Ammon's horn (tissue), 1 donor: ENCODE measurements around the gene ANXA5.

Experiments
- DNase-seq: peaks from one replicate; pipeline ENCODE4 v3.0.0-alpha.2; 2016; ENCODE audit warnings: low spot score

The ANXA5 gene

DNA sequence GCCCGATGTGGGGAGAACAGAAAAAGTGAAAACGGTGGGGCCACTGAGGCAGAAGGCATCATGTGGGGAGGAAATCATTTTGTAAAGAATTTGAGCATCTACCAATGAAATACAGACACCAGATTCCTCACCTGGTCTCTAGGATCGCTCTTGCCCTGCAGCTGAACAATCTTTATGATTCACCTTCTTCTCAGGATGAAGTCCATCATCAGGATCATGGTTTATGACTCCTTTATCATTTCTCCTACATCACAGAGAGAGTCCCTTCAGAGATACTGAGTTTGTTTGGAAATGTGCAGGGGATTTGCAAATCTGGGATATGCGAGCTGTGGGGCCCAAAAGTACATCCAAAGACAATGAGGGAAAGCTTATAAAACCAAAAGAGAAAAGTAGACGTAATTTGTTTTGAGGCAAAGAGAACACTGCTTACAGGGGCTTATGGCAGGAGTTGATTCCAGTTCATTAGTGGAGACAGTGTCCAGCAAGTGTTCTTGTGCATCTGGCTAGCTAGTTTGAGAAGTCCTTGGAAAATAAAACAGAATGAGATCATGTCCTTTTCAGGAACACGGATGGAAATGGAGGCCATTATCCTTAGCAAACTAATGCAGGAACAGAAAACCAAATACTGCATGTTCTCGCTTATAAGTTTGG is 15.3 kb upstream of the ANXA5 start:
- no peak for DNase-seq

DNA sequence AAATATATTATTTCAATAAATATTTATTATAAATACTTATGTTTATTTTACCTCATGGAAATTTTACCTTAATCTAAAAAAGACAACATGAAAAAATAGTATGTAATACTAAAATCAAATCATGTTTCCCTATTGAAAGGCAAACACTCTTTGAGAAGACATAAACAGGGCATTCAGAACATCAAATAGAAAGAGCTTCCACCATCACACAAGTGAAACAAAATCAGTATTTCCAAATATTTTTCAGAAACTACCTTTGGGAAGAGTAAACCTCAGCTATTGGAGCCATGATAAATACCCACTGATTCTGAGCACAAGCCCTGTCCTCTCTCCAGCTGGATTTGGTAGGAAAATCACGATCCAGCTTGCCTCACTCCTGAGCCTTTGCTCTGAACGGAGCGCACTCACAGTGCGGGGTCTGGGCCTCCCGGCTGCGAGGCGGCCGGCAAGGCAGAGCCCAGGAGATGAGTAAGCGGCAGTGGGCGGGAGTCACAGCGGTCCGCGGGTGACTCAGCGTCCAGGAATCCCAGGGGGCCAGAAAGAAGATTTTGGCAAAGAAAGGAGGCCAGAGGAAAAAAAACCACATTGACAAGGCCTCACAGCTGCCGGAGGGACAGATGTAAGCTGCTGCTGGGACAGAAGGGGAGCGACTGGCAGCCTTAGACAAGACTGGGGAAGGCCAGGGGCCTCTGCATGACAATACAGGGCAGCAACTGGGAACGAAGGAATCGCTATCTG is 14.7 kb upstream of the ANXA5 start:
- DNase-seq, result peak; percentile 70

DNA sequence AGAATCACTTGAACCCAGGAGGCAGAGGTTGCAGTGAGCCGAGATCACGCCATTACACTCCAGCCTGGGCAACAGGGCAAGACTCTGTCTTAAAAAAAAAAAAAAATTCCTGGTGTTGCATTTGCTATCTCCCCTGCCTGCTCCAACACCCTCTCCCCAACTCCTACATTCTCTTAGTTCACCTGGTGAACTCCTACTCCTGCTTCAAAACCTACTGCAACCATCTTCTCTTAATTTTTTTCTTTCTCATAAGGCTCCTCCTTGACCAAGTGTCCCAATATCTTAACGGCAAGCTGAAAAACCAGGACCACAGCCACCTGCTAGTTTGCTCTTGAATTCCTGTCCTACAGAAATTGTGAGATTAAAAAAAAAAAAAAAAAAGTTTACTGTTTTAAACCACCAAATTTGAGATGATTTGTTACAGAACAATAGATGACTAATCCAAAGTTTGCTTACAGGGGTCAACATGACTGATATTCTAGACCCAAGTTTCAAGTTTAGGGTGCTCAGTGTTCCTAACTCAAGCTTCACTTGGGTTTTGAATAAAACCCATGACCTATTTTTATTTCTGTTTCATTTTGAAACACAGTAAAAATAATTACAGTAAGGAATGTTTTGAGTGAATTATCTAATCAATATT is 13.1 kb upstream of the ANXA5 start:
- DNase-seq, result no peak

DNA sequence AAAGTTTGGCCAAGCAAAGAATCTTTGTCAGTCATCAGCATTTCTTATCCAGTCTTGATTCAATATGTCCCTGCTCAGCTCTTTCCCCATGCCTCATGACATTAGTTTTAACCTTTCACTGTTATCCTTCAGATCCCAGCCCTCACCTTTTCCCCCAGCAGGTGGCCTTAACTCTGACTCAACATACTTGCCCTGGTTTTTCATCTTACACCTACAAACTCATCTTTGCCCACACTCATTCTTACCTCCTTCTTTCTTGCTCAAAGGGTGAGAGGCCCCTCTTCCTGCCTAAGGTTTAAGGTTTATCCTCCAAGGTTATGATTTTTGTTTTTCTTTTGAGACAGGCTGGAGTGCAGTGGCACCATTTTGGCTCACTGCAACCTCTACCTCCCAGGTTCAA is 10.6 kb upstream of the ANXA5 start:
- no peak for DNase-seq

DNA sequence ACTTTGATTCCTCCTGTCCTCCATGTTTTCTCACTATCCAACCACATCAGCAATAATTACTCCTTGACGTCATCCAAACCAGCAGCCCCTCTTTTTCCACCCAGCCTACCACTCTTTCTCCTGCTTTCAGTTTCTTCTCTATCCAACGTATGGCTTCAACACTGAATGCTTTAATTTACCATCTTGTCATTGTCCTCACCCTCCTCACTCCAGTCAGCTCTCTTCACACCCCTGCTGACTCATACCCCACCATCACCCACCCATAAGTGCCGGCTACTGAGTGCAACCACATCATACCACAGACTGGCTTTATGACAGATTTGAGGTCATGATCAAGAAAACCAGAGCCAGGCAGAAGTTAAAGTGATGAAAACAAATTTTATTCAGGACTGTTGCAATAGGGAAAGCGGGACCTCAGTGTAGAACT is 9.8 kb upstream of the ANXA5 start:
- DNase-seq, result no peak

DNA sequence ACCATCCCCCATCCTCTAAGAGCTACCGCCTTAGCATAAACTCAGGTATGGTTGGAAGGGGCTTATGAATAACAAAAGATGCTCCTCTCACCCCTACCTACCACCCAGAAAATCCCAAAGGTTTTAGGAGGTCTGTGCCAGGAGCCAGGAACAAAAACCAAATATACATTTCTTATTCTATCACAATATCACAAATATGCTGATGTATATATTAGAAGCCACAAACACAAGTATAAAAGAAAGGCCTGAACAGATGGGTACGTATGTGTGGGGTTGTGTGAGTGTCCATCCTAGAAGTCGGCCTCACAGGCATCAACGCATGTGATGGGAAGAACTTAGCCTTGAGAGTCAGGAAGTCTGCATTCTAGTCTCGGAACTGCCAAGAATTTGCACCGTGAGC is 8.7 kb upstream of the ANXA5 start:
- no peak for DNase-seq

DNA sequence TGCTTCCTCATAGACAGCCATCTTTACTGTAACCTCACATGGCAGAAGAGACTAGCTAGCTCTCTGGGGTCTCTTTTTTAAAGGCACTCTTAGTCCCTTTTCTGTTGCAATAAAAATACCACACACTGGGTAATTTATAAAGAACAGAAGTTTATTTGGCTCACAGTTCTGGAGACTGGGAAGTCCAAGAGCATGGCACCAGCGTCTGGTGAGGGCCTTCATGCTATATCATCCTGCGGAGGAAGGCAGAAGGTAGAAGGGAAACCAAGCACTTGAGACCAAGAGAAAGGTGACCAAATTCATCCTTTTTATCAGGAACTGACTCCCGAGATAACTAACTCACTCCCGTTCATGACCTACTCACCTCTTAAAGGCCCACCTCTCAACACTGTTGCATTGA is 5.4 kb upstream of the ANXA5 start:
- DNase-seq, result no peak

DNA sequence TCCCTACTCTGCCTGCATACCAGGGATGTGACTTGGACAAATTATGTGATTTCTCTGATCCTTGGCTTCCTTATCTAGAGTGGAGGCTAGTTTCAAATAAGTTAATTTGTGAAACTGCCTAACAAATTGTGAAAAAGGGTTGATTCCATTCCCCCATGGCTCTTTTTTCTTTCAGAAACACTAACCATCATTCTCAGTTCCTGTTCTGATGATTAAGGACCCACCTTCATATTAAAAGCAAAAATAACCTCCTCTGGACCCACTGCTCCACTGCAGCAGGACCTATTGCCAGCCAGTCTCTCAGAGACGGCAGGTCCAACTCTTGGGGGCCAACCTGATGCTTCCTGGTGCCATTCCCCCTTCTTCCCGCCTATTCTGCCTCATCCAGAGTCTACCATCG is 4.5 kb upstream of the ANXA5 start:
- no peak for DNase-seq

DNA sequence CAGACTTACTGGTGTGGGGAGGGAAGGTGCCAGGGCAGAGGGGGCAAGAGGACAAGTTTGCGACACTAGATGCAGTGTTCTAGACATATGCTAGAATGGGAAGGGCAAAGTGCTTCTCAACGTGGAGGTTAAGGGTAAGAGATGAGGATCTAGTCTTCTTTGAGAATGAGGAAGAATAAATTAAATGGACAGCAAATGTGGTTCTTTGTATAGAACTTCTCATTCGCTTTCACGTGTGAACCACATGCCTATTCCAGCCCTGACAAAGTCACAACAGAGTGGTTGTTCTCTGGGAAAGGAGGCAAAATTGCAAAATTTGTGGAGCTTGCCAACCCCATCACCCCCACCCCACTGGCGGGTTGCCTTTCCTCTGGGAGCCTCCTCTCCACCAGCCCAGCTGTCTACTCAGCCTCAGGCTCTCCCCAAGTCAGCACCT is 1.5 kb upstream of the ANXA5 start:
- peak; percentile 14 for DNase-seq

DNA sequence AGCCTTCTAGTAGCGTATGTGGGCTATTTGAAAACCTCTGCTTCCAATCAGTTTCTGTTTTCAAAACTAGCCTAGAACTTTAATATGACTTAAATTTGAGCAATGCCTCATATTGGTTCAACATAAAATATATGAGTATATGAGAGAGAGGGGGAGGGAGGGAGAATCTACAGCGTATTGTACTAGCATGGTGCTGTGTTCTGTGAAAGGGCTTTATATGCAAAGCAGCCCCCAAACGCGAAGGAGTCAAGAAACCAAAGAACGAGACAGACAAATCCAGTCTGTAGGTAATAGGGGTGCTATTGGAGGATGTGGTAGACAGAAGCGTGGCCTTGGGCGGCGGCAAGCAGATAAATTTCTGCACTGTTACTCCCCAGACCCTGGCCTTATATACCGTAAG is 784 bp upstream of the ANXA5 start:
- no peak for DNase-seq

DNA sequence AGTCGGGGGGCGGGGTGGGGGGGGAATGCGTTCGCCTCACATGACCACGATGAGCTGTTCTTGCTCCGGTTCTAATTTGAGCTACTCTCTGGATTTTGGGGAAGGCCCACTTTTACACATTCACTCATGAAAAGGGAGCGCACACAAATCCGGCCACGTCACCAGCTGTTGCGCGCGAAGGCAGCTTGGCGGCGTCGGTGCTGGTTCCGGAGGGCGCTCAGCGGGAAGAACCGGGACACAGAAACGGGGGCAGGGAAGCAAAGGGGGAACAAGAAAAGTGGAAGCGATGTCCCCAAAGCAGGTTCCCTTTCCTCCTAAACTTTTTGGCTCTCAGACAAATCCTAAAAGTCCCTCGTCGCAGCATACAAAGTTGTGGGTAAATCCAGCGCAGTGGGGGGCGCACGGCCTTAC is 605 bp downstream of the ANXA5 start:
- peak; percentile 75 for DNase-seq

DNA sequence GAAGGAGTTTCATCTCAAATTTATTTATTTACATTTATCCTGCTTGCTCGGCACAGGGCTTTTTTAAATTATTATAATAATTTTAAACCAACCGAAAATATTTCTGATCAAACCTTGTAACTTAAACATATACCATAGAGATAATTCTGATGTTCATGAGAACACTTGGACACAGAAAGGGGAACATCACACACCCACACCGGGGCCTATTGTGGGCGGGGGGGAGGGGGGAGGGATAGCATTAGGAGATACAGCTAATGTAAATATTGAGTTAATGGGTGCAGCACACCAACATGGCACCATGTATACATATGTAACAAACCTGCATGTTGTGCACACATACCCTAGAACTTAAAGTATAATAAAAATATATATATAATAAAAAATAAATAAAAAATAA is 2.9 kb downstream of the ANXA5 start:
- DNase-seq, result no peak

DNA sequence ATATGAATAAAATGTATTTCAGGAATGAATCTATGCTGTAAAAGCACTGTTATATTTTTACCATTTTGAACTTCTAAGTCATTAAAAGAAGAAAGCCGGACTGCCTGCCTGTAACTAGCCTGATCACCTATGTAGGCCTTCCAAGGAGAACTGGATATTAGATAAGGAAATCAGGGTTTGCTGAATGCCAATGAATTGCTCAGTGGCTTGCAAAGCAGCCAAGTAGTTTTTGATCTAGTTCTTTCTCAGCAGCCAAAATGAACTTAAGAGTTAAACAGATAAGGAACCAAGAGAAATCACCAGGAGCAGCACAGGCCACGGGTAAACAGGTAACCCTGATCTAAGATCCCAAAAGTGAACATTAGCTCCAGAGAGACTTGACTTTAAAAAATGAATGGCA is 3.3 kb downstream of the ANXA5 start:
- DNase-seq, result no peak

DNA sequence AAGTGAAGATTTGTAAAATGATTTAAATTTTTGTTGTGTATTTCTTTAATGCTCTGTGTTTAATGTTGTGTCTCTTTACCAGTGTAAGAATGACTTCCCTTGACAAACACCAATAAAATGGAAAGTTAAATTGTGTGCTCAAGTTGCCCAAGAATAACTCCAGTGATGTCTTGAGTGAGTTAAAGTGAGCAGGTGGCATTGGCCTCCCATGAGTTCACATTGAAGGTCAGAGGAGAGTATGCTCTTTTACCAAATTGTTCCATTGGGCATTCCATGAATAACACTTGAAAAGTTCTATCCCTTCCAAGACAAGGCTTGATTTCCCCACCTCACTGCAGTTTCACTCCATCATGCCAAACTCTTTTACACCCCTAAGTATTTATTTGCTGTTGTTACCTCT is 4.5 kb downstream of the ANXA5 start:
- DNase-seq, result no peak

DNA sequence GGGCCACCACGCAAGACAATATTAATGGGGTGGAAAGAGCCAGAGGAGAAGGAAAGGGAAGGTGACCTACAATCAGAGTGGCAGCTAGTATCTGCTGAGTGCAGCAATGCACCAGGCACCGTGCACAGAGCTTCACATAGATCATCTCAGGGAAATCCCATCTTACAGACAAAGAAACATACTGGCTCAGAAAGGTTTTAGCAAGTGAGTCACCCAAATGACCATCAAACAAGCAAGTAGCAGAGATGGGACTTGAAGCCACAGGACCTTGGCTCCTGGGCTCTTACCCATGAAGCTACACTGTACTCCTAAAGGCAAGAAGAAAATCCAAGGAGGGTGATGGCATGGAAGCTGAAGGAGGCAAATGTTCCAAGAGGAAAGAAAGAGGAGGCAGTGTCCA is 6.8 kb downstream of the ANXA5 start:
- no peak for DNase-seq

DNA sequence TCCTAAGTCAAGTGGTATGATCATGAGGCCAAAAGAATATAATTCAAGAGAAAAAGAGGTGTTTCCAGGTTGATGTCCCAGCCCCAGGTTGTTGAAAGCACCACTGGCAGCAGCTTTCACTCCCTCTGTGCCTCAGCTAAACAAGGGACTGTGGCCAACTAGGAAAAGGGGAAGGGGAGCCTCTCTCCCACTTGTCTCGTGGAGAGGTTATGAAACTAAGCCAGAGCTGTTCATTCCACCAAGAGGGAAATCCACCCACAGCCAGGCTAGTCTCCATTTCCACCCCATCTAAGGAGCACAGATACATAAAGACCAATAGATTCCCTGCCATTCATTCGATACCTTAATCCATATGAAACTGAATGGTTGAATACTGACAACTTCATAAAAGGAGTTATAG is 8.1 kb downstream of the ANXA5 start:
- DNase-seq, result no peak

DNA sequence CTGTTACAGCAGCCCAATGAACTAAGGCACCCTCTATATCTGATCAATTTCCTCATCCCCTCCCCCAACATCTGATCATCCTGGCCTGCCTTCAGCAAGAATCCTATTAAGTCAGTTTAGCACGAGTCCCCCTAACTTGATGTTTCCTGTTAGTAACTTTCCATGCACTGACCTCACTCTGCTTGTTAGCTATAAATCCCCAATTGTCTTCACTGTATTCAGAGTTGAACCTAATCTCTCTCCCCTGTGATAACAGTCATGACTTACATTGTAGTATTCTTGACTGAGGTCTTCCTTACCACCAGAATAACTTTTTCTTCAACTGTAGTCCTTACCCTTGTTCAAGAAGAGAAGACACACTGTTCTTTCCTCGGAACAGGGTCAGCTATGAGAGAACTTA is 8.5 kb downstream of the ANXA5 start:
- no peak for DNase-seq

DNA sequence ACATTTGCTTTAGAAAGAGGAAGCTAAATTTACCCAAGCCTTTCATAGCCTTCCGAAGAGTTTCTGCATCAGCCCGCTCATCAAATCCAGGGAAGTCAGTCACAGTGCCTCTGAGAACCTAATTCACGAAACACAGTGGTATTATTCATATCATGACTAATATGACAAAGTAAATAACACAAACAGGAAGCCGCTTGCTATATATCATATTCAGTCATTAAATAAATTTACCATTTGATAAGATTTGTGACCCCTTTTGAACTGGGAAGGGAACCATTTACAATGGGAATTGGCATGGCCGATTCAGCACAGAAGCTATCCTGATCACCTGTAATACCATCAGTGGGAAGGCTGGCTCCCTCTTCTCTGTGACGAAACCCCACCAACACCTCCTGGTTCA is 10.5 kb downstream of the ANXA5 start:
- no peak for DNase-seq

DNA sequence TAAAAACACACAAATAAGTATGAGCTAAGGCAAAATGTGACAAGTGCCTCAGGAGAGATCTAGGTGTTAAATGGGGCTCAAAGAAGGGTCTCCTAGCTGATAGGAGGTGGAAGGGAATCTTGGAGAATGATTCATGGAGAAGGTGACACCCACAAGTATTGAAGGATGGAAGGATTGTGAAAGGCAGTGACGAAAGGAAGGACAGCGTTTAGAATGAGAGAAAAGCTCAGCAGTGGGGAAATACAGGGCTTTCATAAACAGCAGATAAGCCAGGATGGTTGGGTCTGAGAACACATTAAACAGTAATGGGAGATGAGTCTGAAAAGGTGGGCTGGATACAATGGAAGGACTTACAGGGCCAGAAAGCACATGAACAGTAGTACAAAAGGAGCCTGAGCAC is 11.5 kb downstream of the ANXA5 start:
- DNase-seq, result no peak

DNA sequence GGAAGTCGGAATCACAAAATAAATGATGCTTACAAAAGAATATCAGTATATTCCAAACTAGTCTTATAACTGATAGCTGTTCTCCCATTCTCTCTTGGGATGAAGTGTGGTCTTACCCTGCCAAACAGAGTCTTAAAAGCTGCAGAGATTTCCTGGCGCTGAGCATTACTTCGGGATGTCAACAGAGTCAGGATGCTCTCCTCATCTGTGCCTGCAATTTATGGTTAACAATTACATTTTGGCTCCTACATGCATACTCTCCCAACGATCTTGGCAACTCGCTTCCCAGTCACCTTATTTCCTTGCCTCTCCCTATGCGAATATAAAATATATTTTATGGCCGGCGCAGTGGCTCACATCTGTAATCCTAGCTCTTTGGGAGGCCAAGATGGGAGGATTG is 12.2 kb downstream of the ANXA5 start:
- DNase-seq, result no peak

DNA sequence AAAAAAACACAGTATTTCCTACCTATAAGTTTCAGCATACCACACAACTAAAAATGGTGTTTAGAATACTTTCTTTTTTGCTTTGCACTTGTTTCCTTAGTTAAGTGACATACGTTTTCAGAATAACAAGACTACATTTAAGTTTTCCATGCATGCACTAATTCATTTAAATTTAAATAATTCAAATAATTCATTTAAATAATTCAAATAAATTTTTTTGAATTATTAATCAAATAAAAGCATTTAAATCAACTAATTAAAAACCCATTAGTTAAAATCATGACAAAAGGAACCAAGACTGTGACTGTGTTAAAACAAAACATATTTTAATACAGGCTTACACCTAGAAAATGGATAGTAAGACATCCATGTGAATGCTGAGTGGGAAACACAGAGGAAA is 12.8 kb downstream of the ANXA5 start:
- DNase-seq, result no peak

DNA sequence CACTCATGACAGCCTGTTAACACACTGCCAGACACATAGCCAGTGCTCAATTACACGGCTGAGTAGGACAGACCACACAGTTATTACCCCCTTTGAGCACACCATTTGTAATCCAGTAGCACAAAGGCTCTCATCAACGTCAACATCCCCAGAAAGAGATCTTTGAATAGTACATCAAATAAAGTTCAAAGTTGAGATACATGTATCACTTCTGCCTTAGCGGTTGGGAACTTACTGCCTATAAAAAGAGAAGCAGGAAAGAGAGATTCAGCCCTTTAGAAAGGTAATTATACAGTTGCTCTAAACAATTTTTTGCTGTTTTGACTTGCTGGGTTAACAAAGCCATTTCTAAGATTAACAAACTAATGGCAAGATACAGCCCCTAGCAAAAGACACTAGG is 16.2 kb downstream of the ANXA5 start:
- DNase-seq, result no peak

DNA sequence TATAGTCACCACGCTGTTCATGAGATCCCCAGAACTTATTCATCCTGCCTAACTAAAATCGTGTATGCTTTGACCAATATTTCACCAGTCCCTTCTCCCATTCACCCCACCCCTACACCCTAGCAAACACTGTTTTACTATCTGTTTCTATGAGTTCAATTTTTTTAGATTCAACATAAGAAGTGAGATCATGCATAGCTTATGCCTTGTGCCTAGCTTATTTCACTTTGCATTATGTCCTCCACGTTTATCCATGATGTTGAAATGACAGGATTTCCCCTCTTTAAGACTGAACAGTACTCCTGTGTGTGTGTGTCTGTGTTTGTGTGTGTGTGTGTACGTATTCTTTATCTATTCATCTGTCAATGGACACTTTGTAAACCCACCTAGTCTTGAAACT is 16.8 kb downstream of the ANXA5 start:
- DNase-seq, result no peak

DNA sequence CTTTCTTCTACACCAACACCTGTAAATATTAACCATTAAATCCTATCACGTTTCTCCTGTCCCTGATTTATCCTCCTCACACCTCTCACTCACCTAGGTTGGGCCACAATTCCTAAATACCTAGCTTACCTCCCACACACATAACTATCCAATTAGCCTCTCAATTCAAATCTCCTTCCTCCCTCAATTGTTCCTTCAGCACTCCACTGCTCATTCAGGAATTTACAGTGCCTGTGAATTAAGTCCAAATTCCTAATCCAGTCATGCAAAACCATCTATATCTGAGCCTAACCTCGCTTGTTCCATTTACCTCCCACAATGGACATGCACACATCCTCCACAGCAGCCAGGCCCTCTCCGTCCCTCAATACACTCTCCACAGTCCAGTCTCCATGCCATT is 17.5 kb downstream of the ANXA5 start:
- DNase-seq, result no peak
